Measurements from ENCODE around the gene FAM193B.

Gene FAM193B
- total RNA-seq: 45.5 to 132 reads per million in 2 experiments

DNA sequence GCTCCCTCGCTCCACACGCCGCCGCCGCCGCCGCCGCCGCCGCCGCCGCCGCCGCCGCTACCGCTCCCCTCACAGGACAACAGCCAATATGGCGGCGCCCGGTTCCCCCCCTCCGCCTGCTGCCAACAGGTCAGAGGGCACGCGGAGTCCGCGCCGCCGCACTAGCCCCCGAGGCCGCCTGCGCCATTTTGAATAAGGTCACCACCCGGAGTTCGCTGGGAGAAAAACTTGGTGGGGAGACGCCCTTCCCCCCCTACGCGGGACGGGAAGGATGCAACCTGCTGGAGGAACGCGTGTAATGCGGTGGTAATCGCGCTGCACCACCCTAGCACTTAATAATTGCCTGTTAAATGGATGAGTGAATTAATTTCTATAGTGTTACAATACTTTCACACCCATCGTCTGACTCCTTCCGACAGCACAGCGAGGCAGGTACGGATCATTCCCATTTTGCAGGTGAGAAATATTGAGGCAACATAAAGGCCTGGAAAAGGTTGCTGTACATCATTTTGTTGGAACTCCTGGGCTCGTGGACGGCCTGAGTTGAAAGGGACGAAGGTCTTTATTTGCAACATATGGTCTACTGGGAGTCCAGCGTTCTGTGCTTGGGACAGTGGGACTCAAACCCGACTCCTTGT, at the start of gene FAM193B:
TSS of gene FAM193B (minus strand) at position 90 of the 638 bp plus-strand sequence. CDS start 105 bp downstream, outside the sequence.
- DNase-seq (ENCODE audit: low read depth): peak; percentile 92

DNA sequence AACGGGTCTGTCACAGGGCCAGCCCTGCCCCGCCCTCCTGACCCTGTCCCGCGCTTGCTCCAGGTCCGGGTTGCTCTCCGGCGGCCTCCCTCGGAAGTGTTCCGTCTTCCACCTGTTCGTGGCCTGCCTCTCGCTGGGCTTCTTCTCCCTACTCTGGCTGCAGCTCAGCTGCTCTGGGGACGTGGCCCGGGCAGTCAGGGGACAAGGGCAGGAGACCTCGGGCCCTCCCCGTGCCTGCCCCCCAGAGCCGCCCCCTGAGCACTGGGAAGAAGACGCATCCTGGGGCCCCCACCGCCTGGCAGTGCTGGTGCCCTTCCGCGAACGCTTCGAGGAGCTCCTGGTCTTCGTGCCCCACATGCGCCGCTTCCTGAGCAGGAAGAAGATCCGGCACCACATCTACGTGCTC, 49.8 kb upstream of the FAM193B start:
- DNase-seq (ENCODE audit: low read depth): no peak

DNA sequence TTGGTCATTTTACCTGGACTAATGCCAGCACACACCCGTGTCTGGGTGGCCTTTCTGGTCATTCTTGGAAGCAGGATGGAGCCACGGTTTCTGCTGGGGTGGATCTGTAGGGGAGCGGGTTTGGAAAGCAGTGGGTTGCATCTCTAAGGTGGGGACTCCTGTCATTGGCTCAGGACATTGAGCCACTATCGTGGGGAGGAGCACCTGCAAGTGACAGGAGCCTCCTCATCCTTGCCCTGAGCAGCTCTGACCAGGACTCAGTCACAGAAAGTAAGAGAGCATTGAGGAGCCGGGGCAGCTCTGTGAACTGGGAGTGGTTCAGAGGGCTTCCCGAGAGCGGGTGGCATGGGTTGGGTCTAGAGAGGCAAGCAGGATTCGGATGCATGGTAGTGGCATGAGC, 49.3 kb upstream of the FAM193B start:
- DNase-seq (ENCODE audit: low read depth): no peak

DNA sequence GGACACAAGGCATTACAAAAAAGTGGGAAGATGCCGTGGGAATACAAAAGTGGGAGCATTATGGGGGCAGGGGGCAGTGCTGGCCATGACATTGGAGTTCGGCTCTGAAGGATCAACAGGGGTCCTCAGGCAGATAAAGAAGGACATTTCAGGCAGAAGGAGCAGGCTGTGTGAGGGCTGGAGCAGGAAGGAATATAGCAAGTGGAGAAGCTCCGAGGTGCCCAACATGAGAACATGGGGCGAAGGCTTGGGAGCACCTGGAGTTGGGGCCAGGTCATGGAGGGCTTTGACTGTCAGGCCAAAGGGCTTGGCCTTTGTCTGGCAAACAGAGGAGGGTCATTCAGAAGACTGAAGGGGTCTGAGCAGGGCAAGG, 48.1 kb upstream of the FAM193B start:
- DNase-seq (ENCODE audit: low read depth): no peak

DNA sequence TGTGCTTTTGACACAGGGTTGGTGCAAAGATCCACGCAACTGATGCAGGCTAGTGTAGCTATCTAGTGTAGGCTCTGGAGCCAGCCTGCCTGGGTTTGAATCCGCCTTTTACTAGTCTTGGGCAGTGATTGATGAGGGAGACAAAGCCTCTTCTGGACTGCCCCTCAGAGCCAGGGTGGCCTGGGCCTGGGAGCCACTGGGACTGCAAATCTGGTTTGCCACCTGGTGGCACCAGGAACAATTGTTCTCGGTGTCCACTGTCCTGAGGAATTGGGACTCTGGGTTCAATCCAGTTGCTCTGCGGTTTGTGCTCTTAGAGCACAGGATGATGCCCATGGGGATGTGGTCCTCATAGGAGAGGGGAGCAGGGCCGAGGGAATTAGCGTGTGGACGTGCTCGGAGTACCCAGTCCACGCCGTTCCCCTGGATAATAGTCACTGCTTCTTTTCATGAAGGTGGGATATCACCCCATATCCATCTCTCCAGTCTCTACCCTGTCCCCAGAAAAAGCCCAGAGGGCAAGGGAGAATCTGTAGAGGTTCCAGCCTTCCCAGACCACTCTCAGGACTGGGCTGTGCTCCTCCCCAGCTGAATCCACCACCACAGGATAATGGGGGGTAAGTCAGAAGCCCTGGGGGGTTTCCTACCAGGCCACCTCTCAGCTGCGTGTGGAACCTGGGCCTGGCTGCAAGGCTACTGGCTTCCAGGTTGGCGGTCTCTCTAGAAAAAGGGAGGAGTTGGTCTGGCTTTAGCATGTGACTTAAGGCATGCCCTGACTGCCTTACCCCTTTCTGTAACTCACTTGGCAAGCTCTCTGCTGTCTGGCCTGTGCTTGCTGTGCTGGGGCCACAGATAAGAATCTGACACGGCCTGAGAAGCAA, 47.5 kb upstream of the FAM193B start:
- DNase-seq (ENCODE audit: low read depth): no peak

DNA sequence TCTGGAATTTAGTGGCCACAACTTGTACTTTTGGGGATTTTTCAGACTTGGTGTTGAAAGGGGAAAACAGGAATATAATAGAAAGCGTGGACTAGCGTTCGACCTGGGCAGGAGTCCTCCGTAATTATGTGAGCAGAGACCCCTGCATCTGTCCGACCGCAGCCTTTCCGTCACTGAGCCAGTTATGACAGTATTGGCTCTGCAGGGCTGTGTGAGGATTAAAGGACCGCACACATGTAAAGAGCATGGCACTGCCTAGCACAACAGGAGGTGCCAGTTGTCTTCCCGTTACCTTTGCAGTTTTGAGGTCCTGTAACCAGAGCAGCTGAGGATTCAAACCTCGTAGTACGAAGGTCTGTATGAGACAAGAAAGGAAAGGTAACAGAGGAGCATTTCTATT, 46.8 kb upstream of the FAM193B start:
- no peak for DNase-seq (ENCODE audit: low read depth)

DNA sequence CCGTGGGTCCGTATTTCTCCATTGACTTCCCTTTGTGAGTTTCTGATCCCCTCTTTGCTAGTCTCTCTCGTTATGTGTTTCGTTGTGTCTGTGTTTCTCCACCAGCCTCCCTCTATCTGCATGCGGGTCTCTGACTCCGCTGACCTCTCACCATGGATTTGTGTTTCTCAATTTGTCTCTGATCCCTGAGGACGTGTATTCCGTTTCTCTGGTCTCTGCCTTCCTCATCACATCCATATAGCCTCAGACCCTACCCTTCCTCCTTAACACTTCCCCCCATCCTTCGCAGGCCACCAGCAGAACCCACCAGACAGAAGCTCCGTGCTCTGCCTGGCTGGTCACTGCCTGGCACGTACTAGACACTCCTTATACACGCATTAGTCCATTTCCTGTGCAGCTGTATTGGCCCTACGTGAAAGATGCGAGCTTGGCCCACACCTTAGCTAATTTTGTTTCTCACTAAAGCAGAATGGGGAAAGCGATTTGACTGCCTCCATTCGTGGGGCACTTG, 46.2 kb upstream of the FAM193B start:
- no peak for DNase-seq (ENCODE audit: low read depth)

DNA sequence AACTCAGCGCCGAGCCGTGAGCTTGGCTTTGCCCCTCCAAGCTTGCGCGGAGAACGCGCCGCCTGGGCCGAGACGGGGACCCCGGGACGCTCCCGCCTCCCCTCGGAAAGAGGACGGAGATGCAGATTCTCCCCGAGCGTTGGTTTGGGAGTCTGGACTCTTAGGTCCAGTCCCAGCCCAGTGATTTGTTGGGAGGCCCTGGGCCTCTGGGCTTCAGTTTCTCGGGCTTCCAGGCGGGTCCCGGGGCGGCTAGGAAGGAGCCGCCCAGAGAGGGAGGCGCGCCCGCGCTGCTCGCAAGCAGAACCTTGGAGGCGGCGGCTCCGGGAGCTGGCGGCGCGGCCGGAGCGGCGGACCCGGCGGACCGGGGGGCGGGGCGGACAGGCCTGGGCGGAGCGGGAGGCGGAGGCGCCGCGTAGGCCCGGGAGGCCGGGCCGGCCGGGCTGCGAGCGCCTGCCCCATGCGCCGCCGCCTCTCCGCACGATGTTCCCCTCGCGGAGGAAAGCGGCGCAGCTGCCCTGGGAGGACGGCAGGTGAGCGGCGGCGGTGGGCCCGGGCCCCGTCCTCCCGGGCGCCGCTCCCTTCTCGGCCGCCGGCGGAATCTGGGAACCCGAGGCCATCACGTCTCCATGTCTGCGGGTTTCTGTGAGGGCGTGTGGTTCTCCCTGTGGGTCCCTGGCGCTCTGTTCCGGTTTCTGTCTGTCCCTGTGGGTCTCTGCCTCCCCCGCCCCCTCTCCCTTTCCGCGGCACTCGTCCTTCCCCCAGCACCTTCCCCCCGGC, 45.6 kb upstream of the FAM193B start, which contains the start of gene B4GALT7:
TSS of gene B4GALT7 (plus strand) at position 402 of the 777 bp plus-strand sequence. CDS start at position 481, 79 bp downstream.
- peak; percentile 77 for DNase-seq (ENCODE audit: low read depth)

DNA sequence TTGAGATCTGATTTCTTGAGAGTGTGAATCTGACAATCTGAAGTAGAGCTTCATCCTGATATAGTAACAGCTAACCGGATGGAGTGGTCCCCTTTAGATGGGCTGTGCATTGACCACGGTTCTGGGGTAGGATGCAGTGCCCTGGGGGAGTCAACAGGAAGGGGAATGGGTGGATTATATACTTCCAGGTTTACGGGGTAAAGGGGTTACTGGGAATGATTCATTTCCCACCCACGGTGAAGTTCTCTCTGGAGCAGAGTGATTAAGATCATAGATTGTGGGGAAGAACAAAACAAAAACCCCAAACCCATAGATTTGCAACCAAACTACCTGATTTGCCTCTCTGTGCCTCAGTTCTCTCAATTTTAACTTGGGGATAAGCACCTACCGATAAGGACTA, 44.1 kb upstream of the FAM193B start:
- no peak for DNase-seq (ENCODE audit: low read depth)

DNA sequence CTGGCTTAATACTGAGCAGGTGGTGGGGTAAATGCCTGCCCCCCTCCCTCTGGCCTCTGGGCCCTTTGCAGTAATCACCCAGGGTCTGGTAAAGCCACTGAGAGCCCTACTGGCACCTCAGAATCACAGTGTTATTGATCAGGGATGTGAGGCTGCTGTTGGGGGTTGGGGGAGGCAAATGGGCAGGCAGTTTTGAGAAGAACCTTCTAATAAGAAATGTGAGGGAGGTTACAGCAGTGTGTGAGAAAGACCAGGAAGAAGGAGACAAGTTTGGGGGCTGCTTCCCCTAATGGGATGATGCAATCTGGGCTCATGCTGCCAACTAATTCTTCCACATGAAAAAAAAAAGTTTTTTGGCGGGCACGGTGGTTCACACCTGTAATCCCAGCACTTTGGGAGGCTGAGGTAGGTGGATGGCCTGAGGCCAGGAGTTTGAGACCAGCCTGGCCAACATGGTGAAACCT, 42.4 kb upstream of the FAM193B start:
- DNase-seq (ENCODE audit: low read depth): no peak

DNA sequence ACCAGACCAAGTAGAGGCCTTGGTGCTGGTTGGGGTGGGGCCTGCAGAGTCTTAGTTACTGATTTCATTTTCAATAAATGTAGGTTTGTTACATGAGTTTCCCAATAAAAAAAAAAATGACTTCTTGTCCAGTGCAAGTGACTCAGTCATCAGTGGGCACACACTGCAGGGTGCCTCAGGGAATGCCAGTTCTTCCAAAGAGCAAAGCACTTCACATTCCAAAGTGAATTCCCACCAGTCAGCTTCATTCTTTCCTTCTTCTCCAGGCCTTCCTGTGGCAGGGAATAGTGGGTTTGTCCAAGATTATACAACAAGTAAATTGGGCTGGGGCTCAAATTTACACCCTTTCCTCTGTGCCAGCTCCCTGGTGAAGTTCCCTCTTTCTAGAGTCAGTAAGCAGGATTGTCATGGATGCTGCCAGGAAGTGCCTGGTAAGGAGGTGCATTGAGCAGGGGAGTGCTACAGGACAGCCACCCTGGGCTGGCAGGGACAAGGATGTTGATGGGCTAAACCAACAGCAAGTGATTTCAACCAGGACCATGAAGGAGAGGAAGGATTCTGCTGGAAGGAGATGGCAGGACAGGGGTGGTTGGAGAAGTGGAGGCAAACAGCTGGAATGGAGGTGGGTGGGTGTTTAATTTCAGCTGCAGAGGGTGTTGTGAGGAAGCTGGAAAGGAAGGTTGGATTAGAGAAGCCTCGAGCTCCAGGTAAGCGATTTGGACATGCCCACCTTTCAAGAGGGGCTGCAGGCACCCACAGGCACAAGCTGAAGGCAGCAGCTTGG, 41.8 kb upstream of the FAM193B start:
- DNase-seq (ENCODE audit: low read depth): no peak

DNA sequence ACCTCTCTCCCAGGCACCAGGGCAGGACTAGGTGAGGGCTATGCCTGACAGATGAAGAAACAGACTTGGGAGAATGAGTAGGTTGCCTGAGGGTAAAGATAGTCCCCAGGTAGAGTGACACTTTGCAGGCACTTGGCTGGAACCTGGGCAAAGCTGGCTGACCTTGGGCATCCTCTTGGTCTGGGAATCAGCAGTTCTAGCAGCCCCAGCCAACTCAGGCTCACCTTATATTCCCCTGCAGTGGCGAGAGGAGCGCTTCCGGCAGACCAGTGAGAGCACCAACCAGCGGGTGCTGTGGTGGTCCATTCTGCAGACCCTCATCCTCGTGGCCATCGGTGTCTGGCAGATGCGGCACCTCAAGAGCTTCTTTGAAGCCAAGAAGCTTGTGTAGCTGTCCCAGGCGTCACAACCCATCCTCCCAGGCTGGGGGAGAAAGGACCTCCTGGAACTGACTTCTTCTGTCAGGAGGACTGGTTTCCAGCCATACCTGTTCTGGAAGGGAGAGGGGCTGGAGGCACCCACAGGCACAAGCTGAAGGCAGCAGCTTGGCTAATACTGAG, 40.7 kb upstream of the FAM193B start:
- no peak for DNase-seq (ENCODE audit: low read depth)

DNA sequence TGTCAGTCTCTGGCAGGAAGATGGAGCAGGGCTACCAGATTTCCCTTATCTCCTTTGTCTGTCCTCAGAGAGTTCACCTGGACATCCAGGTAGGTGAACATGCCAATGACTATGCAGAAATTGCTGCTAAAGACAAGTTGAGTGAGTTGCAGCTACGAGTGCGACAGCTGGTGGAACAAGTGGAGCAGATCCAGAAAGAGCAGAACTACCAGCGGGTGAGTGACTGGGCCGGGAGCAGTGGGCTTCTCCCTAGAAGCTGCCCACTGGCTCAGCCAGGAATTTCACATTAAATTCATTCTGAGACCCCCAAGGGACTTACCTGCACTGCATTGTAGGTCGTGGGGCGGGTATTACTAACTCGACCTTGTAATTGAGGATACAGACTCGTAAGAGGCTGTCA, 39.7 kb upstream of the FAM193B start:
- no peak for DNase-seq (ENCODE audit: low read depth)

DNA sequence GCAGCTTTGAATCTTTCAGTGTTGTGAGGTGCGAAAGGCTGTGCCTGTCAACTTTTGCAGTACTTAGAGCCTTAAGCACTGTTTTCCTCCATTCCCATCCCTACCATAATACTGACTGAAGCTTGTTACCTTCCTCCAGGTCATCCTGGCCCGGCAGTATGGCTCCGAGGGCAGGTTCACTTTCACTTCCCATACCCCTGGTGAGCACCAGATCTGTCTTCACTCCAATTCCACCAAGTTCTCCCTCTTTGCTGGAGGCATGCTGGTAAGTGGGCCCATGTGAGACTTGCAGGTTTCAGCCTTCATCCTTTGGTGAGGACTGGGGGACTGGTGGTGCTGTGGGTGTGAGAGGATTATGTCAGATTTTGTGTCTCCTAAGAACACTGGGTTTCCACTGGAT, 39.1 kb upstream of the FAM193B start:
- DNase-seq (ENCODE audit: low read depth): no peak

DNA sequence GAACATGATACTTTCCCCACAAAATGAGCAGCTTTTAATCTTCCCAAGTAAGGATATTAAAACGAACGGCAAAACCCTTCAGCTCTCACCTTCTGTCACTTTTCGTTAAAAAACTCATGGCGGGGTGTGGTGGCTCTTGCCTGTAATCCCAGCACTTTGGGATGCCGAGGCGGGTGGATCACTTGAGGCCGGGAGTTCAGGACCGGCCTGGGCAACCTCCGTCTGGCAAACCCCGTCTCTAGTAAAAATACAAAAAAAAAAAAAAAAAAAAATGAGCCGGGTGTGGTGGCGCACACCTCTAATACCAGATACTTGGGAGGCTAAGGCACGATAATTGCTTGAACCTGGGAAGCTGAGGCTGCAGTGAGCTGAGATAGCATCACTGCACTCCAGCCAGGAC, 38.5 kb upstream of the FAM193B start:
- DNase-seq (ENCODE audit: low read depth): no peak

DNA sequence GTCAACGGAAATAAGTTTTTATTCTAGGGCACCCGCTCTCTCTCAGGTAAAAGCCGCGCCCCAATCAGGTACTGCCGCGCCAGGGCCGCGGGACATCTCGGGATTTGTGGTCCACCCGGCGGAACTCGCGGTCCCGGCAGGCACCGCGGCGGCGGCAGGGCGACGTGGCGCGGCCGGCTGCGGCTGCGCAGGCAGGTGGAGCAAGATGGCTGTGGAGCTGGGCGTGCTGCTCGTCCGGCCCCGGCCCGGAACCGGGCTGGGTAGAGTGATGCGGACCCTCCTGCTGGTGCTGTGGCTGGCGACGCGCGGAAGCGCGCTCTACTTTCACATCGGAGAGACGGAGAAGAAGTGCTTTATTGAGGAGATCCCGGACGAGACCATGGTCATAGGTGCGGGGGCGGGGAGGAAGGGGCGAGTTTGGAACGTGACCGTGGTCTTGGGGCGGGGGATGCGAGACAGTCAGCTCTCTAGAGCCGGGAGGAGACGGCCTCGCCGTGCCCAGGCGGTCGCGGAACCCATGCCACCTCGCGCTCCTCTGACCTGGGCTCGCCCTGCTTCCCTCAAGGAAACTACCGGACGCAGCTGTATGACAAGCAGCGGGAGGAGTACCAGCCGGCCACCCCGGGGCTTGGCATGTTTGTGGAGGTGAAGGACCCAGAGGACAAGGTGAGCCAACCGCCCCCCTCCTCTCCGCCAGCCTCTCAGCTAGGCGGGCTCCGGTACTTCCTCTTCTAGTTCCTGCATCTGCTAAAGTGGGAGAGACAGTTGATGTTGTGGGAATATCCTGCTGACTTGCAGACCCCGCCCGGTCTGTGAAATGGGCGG, 37.9 kb upstream of the FAM193B start, which contains the start of gene TMED9:
TSS of gene TMED9 (plus strand) at position 194 of the 825 bp plus-strand sequence. CDS start at position 206, 12 bp downstream.
- DNase-seq (ENCODE audit: low read depth): peak; percentile 81

DNA sequence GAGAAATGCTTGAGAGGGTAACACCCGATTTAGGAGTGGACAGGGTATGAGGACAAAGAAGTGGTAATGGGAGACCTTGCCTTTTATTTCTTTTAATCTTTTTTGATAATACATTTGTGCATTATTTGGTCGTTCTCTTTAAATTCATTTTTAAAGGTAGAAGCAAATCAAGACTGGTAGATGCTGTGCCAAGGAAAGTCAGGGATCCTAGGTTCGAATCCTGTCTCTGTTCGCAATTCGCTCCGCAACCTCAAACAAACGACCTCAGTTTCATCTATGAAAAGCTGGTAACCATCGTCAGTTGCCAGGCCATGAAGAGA, 37.3 kb upstream of the FAM193B start:
- no peak for DNase-seq (ENCODE audit: low read depth)

DNA sequence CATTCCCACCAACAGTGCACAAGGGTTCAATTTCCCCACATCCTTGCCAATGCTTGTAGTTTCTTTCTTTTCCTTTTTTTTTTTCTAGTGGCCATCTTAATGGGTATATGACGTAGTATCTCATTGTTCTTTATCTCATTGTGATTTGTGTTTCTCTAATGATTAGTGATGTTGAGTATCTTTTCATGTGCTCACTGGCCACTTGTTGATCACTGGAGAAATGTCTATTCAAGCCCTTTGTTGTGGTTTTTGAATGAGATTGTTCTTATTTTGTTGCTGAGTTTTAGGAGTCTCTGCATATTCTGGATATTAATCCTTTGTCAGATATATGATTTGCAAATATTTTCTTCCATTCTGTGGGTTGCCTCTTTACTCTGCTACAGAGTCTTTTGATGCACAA, 36.0 kb upstream of the FAM193B start:
- DNase-seq (ENCODE audit: low read depth): no peak

DNA sequence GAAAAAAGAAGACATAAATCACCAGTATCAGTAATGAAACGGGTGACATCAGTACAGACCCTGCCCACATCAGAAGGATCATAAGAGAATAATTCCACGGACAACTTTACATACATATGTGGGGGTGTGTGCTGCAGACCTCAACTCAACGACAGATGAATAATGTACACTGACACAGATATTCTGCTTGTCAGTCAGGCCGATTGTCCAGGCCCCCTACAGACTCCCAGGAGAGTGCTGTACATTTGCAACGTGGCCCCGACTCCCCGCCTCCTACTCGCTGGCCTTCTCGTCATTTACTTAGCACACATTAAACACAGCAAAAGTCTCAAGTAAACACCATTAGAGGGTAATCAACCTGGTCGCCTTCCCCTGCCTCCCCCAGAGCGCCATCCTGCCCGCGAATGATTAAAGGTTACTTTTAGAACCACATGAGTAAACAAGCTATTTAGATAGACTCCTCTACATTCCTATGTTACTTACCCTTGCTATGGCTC, 34.1 kb upstream of the FAM193B start:
- DNase-seq (ENCODE audit: low read depth): no peak

DNA sequence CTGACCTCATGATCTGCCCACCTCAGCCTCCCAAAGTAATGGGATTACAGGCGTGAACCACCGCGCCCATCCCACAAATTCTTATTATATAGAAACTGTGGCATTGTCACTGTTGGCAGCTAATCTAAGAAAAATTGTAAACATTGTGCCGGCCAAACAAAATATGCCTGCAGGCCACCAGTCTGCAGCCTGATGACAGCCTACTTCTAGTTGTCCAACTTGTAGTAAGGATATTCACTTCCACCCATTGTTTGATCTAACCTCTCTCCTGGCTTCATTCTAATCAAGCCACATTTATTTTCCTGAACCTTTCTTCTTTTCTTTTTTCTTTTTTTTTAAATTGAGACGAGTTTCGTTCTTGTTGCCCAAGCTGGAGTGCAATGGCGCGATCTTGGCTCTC, 24.0 kb upstream of the FAM193B start:
- DNase-seq (ENCODE audit: low read depth): no peak

Data from T follicular helper cell (primary cell).